HuH-7 (cell line): ENCODE results near the gene IL2RA.
"Not testable (repeated sequence)": the region's sequence is repeated elsewhere in the genome, so short reads cannot be mapped to it uniquely, and the experiment has no call there.

ENCODE experiments used
- DNase-seq: peaks from one replicate; pipeline ENCODE4 v3.0.0; 2011; ENCODE audit warnings: low spot score

The IL2RA gene

GRCh38 chr10:6082496-6083395, 20.6 kb upstream of the IL2RA start:
- DNase-seq = no peak

- DNase-seq = no peak
Observed at GRCh38 chr10:6080417-6080973, 18.3 kb upstream of the IL2RA start.

GRCh38 chr10:6079044-6079443, 16.9 kb upstream of the IL2RA start:
- DNase-seq = no peak

DNA sequence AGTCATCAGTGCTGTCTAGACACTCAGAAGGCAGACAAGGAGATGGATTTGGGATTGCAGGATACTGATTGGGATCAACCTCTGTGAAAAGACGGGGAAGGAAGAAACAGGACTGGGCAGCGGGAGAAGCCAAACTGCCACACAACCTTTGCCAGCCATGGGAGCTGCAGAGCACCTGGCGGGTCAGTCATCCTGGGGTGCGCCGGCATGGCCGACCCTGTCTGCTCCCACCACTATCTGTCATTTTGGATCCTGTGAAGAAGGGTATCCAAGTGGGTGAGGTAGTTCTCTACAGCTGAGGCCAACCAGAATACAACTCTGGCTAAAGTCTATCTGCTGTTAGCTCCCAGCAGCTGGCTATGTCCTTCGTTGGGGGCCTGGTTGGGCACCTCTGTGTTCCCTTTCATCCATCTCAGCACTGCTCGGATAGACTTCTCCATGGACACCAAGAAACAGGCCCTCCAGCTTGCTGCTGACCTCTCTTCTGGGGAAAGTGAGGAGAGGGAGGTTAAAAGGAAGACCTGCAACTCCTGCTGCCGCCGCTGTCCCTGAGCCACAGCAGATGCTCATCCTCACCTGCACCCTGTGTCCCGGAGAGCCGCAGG, 15.0 kb upstream of the IL2RA start:
- no peak for DNase-seq

DNA sequence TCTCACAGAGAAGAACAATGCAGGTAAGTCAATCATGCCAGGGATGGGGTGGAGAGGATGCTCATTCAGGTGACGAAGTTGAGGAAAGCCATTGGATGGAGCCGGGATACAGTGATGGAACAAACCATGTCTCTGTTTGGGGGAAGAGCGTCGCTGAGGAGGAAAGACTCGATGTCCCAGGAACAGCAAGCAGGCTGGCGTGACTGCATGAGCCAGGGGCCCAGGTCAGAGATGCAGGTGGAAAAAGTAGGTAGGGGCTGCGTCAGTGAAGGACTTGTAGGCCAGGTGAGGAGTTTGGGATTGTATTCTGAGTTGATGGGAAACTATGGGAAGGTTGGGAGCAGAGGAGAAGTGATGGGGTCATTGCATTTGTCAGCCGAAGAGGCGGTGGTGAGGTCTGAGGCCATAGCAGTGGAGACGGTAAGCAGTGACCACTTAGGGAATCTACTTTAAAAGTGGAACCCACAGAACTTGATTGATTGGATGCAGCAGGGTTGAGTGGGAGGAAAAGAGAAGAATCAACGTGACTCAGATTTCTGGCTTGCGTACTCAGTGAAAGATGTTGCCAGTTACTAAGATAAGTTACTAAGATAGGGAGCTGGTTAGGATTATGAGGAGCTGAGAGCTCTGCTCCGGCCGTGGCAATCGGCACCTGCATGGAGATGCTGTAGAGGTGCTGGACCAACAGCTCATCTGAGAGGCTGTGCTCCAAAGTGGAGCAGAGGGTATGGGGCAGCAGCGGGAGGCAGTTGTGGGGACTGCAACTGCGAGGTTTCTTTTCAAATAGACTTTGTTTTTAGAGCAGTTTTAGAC, 12.5 kb upstream of the IL2RA start:
- no peak for DNase-seq

GRCh38 chr10:6072215-6072934, 10.2 kb upstream of the IL2RA start:
- no peak for DNase-seq

DNA sequence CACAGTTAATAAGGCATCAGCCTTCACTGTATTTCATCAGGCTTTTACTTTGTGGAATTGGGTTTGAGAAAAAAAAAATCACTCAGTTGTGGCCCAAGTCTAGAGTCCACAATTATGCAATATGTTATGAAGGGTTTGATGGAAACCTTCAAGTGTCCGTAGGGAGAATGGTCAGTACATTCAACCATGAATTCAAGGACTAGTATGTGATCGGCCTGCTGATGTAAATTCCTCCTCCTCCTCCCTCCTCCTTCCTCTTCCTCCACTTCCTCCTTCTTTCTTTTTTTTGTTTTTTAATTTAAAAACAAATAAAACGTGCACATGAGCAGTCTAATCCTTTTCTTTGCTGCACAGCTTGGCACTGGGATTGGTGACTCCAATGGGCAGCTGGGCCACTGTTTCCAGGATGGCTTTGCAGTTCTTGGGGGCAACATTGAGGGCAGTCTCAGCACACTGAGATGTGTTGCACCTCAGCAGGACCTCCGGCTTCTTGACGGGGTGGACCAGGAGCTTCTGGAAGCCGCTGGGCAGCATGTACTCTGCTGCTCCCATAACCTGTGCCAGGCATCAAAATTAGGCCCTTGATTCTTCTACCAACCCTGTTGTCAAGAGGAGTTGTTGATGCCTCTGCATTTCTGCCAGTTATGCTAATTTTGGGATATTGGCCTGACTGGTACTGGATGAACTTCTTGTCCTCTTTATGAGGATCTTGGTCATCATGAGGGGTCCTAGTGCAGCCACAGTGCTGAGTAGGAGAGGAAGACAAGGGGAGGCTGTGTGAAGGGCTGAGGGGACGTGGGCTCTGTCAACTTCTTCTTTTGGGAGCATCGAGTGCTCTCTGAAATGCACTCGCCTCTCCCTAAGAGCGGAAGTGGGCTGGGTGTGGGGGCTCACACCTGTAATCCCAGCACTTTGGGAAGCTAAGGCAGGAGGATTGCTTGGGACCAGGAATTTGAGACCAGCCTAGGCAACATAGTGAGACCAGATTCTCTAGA, 9.3 kb upstream of the IL2RA start:
- no peak for DNase-seq

DNA sequence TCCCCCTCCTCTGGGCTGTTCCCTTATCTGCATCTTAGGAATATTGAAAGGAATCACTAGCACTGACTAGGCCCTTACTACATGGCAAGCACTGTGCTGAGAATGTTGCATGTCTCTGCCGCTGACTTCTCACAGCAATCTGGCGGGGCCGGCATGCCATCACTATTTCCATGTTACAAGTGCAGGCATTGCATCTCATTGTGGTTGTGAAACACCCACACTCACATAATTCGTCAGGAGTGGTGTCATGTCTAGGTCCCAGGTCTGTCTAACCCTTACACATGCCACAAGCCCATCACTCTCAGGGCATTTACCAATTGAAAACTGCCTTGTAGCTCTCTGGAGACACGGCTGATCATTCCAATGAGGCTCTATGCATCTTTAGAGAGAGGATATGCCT, 8.5 kb upstream of the IL2RA start:
- DNase-seq = no peak

DNA sequence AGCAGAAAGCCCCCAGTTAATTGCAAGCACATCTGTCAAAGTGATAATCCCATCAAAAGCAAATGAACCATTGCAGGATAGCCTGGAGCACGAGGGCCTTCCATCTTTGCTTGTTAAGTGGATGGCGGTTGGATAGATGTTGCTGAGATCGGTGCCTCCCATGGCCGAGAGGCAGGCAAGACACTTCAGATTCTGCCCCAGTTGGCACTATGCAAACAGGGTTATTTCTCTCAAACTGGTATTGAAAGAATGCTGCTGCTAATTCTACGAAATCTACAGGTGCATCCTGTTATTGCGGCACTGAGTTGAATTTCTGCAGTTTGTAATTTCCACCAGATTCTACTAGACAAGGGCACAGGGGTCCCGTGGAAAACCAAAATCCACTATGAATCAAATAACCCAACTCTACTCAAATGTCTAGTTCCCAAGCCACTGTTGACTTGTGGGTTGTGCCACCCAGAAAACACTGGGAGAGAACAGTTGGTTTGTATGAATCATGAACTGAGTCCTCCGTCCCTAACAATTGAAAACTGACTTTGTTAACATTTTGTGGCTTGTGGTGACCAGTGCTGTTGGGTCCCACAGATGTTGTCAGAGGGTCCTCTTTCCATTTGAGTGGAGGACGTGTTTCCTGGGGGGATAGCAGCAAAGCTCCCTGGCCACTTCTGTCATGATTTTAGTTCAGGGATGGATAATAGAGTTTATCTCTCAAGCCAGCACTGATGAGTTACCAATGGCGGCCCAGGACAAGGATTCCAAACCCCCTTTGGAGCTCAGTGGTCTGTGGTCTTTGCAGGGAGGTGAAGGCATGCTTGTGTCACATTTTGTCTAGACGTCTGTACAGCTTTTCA, 7.1 kb upstream of the IL2RA start:
- no peak for DNase-seq

- no peak for DNase-seq
Observed at GRCh38 chr10:6068422-6068821, 6.3 kb upstream of the IL2RA start.

- DNase-seq = no peak
Observed at GRCh38 chr10:6068006-6068405, 5.8 kb upstream of the IL2RA start.

DNA sequence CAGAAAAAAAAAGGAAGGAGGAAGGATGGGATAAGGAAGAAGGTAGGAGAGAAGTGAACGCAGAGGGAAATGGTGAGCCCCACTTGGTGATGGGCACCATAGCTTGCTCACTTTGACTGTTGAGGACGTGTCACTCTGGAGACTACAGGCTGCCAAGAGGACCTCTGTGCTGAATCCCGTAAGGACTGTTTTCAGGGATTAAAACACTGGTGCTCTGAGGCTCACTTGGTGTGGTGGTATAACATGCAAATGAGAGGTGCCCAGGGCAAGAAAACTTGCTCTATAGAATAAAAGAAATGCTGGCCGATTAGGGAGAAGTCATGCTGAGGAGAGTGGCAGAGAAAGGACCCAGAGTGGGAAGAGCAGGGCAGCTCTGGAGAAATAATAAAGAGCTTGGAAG, 5.3 kb upstream of the IL2RA start:
- DNase-seq = no peak

GRCh38 chr10:6065835-6066234, 3.7 kb upstream of the IL2RA start:
- no peak for DNase-seq

DNA sequence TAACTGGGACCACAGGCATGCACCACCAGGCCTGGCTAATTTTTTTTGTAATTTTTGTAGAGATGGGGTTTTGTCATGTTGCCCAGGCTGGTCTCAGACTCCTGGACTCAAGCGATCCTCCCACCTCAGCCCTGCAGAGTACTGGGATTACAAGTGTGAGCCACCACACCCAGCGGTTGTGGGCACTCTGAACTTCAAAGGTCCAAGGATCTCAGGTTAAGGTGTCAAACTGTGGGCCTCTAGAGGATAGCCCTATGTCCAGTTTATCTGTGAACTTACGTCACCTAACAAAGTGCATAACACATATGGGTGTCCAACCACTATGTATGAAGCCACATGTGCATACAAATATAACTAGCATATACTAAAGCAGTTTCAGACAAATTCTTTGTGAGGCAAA, 3.2 kb upstream of the IL2RA start:
- DNase-seq = no peak

- DNase-seq = not testable (repeated sequence)
Observed at GRCh38 chr10:6064726-6065125, 2.6 kb upstream of the IL2RA start.

GRCh38 chr10:6064119-6064518, 2.0 kb upstream of the IL2RA start:
- DNase-seq = no peak

DNA sequence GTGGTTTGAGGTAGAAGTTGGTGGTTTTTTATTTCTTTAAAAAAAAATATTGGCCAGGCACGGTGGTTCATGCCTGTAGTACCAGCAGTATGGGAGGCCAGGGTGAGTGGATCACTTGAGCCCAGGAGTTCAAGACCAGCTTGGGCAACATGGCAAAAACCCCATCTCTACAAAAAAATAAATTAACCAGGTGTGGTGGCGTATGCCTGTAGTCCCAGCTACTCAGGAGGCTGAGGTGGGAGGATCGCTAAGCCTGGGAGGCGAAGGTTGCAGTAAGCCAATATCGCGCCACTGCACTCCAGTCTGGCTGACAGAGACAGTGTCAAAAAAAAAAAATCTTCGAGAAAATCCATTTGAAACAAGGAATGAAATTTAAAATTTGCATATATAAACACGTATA, 1.1 kb downstream of the IL2RA start:
- DNase-seq = no peak

DNA sequence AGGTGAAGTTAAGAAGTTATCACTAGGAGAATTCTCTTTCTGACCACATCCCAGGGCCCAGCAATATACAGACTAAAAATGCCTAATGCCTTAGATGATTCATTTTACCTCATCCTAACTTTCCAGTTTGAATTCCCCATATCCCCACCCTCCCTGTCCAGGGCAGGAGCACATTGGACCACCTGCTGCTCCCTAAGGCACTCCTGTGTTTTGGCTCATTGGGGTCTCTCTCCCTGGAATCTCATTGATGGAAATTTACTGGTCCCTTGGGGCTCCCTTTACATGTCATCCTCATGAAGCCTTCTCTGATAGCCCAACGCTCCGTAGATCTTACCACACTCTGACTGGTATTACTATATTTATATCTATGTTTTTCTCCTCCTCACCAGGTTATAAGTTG, 2.7 kb downstream of the IL2RA start:
- DNase-seq = no peak

- DNase-seq = no peak
Observed at GRCh38 chr10:6058682-6059475, 3.3 kb downstream of the IL2RA start.
